ENCODE data around the gene HSFX4.
"Not testable (repeated sequence)": the region's sequence is repeated elsewhere in the genome, so short reads cannot be mapped to it uniquely, and the experiment has no call there.

Gene HSFX4

GRCh38 chrX:149937871-149938426 is 8.6 kb downstream of the HSFX4 start:
- H3K4me3 ChIP-seq (ENCODE audit: low read depth, low read length): peak overlapping the region; percentile 78
- DNase-seq (ENCODE audit: low read depth): peak; percentile 24
- TF ChIP-seq CTCF (IDR thresholded peaks at IDR 0.05; ENCODE audit: insufficient read depth, low read depth, low read length, missing control alignments): no peak

GRCh38 chrX:149938427-149938880 is 9.1 kb downstream of the HSFX4 start, which contains the start of gene EOLA2:
TSS of gene EOLA2 (minus strand) at chrX:149938491. CDS start at chrX:149933874, 4,617 bp downstream.
- TF ChIP-seq CTCF (IDR thresholded peaks at IDR 0.05; ENCODE audit: insufficient read depth, low read depth, low read length, missing control alignments): peak; percentile 48
- H3K4me3 ChIP-seq (ENCODE audit: low read depth, low read length): peak within 1 kb of the TSS; percentile 78
- peak; percentile 98 for DNase-seq (ENCODE audit: low read depth)

- TF ChIP-seq CTCF (IDR thresholded peaks at IDR 0.05; ENCODE audit: insufficient read depth, low read depth, low read length, missing control alignments): no peak
- DNase-seq (ENCODE audit: low read depth): peak; percentile 94
- no peak overlapping the region for H3K4me3 ChIP-seq (ENCODE audit: low read depth, low read length)
These were observed 9.7 kb downstream of the HSFX4 start for GRCh38 chrX:149938881-149939654.

GRCh38 chrX:149939655-149939904 is 10.2 kb downstream of the HSFX4 start:
- no peak for DNase-seq (ENCODE audit: low read depth)
- no peak for TF ChIP-seq CTCF (IDR thresholded peaks at IDR 0.05; ENCODE audit: insufficient read depth, low read depth, low read length, missing control alignments)
- H3K4me3 ChIP-seq (ENCODE audit: low read depth, low read length): peak overlapping the region; percentile 75

GRCh38 chrX:149939905-149940673 is 10.7 kb downstream of the HSFX4 start:
- peak; percentile 97 for DNase-seq (ENCODE audit: low read depth)
- H3K4me3 ChIP-seq (ENCODE audit: low read depth, low read length): peak overlapping the region; percentile 75
- TF ChIP-seq CTCF (IDR thresholded peaks at IDR 0.05; ENCODE audit: insufficient read depth, low read depth, low read length, missing control alignments): no peak

- peak overlapping the region; percentile 42 for H3K4me3 ChIP-seq (ENCODE audit: low read depth, low read length)
- not testable (repeated sequence) for DNase-seq (ENCODE audit: low read depth)
These were observed 11.3 kb downstream of the HSFX4 start for GRCh38 chrX:149940674-149941024.

GRCh38 chrX:149945087-149945670 is 15.8 kb downstream of the HSFX4 start:
- not testable (repeated sequence) for H3K4me3 ChIP-seq (ENCODE audit: low read depth, low read length); DNase-seq (ENCODE audit: low read depth)

More at GRCh38 chrX:149940674-149941024, 11.3 kb downstream of the HSFX4 start:
- TF ChIP-seq CTCF (IDR thresholded peaks at IDR 0.05; ENCODE audit: insufficient read depth, low read depth, low read length, missing control alignments): peak; percentile 39

- not testable (repeated sequence) for DNase-seq (ENCODE audit: low read depth); H3K4me3 ChIP-seq (ENCODE audit: low read depth, low read length)
These were observed 16.4 kb downstream of the HSFX4 start for GRCh38 chrX:149945820-149946219.

GRCh38 chrX:149946932-149947331 is 17.6 kb downstream of the HSFX4 start:
- DNase-seq (ENCODE audit: low read depth); H3K4me3 ChIP-seq (ENCODE audit: low read depth, low read length): not testable (repeated sequence)

Measured in GM12865 (cell line).